ENCODE data around the gene ZNF536. TPM values are rescaled to one million over a fixed set of nuclear protein-coding genes. Genes with fewer than 3 reads are reported as not detected.

The ZNF536 gene
- total RNA-seq, 1 donor from 2014 or later: not detected

DNA sequence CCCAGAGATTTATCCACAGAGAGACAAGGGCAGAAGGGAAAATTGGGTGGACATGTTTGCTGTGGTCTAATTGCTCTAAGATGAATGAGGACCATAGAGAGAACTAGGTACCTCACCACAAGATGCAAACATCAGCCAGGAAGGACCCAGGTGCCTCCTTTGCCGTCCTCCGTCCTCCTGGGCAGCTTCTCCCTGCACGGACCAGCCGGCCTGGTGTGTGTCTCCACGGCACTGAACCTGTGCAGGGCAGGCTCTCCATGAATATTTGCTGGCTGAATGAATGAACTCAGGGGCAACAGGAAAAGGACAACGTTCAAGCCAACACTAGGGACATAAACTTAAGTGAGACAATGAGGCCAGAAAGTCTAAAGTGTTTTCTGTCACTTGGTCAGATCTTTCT, 143.9 kb downstream of the ZNF536 start:
- Mint-ChIP-seq H3K9me3 (no peaks in the 10 kb centered on the region), H3K4me1 (no peaks in the 10 kb centered on the region), H3K27me3 (no peaks in the 10 kb centered on the region), H3K4me3 (no peak overlapping the region), H3K27ac (no peak overlapping the region), H3K36me3 (ENCODE audit: low read depth) (no peaks in the 10 kb centered on the region)
- DNase-seq: no peak
- intact Hi-C loops (cut with micrococcal nuclease): no loop called here

DNA sequence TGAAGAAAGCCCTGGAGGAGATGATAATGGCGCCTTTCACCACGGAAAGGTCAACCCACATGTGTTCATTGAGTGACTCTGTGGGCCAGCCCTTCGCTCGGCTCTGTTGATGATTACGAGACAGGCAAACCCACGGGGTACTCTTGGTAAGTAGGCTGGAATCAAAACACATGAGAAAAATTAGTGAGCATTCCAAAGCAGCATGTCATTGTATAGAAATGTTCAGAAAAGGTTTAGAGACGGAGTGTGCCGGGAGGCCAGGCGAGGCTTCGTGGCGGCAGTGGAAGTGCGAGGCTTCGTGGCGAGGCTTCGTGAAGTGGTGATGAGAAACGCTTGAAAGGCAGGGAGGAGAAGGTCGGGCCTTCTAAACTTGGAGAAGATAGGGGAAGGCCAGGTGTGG, 144.3 kb downstream of the ZNF536 start:
- Mint-ChIP-seq H3K27ac (no peak overlapping the region), H3K27me3 (no peaks in the 10 kb centered on the region), H3K9me3 (no peaks in the 10 kb centered on the region), H3K36me3 (ENCODE audit: low read depth) (no peaks in the 10 kb centered on the region), H3K4me1 (no peaks in the 10 kb centered on the region), H3K4me3 (no peak overlapping the region)
- intact Hi-C loops (cut with micrococcal nuclease): no loop called here
- no peak for DNase-seq

DNA sequence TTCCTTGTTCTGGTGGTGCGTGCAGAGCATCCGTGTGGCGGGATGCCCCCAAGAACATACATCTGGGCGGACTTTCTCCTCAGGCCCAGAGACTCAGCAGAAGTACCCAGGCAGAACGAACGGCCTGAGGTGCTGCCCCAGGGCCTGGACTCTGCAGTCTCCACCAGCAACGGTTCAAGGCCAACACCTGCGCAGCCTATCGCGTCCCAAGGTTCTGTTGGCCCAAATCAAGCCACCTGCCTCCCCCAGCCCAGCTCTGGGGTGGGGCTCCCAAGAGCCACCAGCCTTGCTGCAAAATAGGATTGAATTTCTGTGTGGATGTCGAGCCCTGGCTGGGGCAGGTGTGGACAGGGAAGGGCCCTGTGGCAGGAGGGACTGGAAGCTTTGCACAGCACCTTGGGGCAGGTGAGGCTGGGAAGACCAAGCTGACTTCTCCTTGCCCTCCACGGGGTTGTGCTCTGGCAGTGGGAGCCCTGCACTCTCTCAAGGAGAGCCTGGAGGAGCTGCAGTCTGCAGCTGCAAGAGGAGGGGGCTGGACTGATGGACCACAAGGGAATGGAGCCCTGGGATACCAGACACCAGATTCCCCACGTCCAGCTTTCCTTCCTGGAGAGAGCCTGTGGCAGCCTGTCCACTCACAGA, 146.9 kb downstream of the ZNF536 start:
- Mint-ChIP-seq H3K27ac (no peak overlapping the region), H3K4me1 (no peaks in the 10 kb centered on the region), H3K9me3 (no peaks in the 10 kb centered on the region), H3K4me3 (no peak overlapping the region), H3K36me3 (ENCODE audit: low read depth) (no peaks in the 10 kb centered on the region), H3K27me3 (no peaks in the 10 kb centered on the region)
- no peak for DNase-seq
- intact Hi-C loops (cut with micrococcal nuclease): no loop called here

DNA sequence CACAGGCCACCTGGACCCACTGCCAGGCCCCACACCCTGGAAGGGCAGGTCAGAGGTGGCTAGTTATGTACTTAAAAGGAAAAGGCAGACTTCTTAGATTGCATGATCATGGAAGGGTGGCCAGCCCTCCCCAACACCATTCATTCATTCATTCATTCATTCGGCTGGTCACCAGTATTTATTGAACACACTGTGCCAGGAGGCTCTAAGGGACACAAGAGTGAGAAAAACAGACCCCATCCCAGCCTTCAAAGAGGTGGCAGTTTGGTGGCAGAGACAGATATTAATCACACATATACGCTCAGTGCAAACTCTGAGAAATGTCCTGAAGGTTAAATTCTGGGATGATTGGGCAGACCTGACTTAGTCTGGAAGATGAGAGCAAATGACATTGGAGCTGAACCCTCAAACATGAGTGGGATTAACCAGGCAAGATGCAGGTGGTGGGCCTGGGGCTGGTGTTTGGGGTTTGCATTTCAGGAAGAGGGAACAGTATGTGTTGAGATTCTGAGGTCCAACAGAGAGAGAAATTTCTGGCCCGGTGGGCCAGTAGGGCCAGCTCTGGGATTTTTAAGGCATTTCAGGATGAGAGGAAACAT, 147.5 kb downstream of the ZNF536 start:
- intact Hi-C loops (cut with micrococcal nuclease): no loop called here
- Mint-ChIP-seq H3K4me1 (no peaks in the 10 kb centered on the region), H3K27me3 (no peaks in the 10 kb centered on the region), H3K27ac (no peak overlapping the region), H3K9me3 (no peaks in the 10 kb centered on the region), H3K36me3 (ENCODE audit: low read depth) (no peaks in the 10 kb centered on the region), H3K4me3 (no peak overlapping the region)
- DNase-seq: no peak

DNA sequence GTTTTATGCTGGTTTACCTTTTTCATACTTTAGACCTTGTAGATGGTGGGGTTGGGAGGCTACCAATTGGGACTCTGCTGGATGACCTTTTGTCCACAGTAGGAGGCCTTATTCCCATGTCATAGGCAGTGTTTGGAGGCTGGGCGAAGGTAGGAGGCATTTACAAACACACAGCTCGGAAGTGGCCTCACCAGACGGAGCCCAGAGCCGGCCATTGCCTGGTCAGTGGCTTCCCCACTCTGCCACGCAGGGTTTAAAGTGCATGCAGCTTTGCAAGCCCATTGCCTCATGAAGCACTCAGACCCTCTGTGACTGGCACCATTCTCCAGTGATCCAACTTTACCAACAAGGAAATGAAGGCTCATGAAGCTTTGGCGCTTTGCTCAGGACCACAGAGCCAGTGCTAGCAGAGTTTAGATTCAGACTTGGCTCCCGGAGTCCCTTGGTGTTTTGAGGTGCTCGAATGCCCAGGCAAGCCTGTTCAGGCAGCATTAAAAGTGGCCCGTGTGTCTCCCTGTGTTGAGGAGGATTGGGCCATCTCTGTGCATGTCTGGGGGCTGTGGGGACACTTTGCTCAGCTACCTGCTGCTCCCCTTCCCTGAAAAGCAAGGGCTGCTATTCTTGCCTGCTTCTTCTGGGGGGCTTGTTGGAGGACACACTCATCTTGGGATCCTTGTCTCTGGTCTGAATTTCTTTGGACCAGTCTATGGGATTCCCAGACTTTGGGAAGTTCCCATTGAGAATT, 148.7 kb downstream of the ZNF536 start:
- DNase-seq: no peak
- no peaks in the 10 kb centered on the region for H3K9me3 Mint-ChIP-seq
- H3K36me3 Mint-ChIP-seq (ENCODE audit: low read depth): no peaks in the 10 kb centered on the region
- intact Hi-C loops (cut with micrococcal nuclease): no loop called here
- H3K27me3 Mint-ChIP-seq: no peaks in the 10 kb centered on the region
- H3K4me1 Mint-ChIP-seq: no peaks in the 10 kb centered on the region
- no peak overlapping the region for H3K27ac Mint-ChIP-seq
- no peak overlapping the region for H3K4me3 Mint-ChIP-seq

DNA sequence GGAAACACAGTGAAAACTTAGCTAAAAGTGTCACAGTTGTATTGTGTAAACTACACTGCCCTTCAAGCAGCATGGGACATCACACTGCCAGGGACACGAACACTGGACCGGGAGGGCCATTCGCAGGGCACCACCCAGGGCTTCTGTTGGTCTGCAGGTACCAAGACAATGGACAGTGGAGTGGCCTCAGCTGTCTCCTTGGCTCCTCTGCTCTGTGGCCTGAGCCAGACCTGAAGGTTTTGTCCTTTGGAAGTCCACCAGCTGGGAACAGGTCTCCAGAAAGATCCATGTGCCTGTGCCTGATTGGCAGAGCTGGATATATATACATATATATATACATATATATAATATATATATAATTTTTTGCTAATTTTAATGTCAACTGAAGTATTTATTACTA, 149.8 kb downstream of the ZNF536 start:
- no peaks in the 10 kb centered on the region for H3K27me3 Mint-ChIP-seq
- H3K36me3 Mint-ChIP-seq (ENCODE audit: low read depth): no peaks in the 10 kb centered on the region
- H3K9me3 Mint-ChIP-seq: no peaks in the 10 kb centered on the region
- H3K4me1 Mint-ChIP-seq: no peaks in the 10 kb centered on the region
- no peak for DNase-seq
- no peak overlapping the region for H3K4me3 Mint-ChIP-seq
- H3K27ac Mint-ChIP-seq: no peak overlapping the region
- intact Hi-C loops (cut with micrococcal nuclease): no loop called here

DNA sequence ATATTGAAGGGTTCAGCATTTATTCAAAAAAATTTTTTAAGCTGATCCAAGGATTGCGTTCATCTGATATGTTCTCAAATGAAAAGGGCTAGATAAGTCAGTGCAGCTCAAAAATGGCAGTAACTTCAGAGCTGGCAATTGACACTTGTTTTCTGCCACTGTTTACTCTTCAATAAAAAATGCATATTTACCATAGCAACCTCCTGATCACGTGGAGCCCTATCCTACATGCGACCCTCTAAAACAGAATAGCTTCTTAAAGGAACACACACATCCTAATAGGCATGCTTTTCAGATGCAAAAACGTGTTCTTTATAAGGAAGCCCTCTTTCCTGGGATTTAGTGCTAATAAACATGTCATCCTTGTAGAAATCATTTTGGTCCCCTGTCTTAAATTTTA, 150.2 kb downstream of the ZNF536 start:
- no peak overlapping the region for H3K4me3 Mint-ChIP-seq
- DNase-seq: no peak
- H3K9me3 Mint-ChIP-seq: no peaks in the 10 kb centered on the region
- intact Hi-C loops (cut with micrococcal nuclease): no loop called here
- no peak overlapping the region for H3K27ac Mint-ChIP-seq
- no peaks in the 10 kb centered on the region for H3K4me1 Mint-ChIP-seq
- no peaks in the 10 kb centered on the region for H3K27me3 Mint-ChIP-seq
- H3K36me3 Mint-ChIP-seq (ENCODE audit: low read depth): no peaks in the 10 kb centered on the region

DNA sequence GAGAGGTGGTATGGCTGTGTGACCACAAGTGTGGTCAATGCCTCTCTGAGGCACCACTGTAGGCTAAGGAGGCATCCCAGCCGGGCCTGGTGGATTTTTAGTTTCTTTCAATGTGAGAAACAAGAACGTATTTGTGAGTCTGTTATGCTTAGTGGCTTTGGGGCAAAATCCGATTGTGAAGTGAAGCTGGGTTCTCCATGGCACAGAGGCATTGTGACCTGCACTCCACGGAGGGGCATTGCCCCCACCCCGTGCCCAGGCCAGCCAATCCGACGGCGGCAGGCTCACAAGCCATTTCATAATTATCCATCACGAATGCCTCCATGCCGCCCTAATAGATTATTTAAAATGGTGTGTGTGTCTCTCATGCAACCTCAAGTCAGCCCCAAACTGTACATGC, 151.6 kb downstream of the ZNF536 start:
- no peaks in the 10 kb centered on the region for H3K27me3 Mint-ChIP-seq
- intact Hi-C loops (cut with micrococcal nuclease): no loop called here
- no peak overlapping the region for H3K27ac Mint-ChIP-seq
- no peak overlapping the region for H3K4me3 Mint-ChIP-seq
- H3K4me1 Mint-ChIP-seq: no peaks in the 10 kb centered on the region
- no peaks in the 10 kb centered on the region for H3K36me3 Mint-ChIP-seq (ENCODE audit: low read depth)
- H3K9me3 Mint-ChIP-seq: no peaks in the 10 kb centered on the region
- DNase-seq: no peak

DNA sequence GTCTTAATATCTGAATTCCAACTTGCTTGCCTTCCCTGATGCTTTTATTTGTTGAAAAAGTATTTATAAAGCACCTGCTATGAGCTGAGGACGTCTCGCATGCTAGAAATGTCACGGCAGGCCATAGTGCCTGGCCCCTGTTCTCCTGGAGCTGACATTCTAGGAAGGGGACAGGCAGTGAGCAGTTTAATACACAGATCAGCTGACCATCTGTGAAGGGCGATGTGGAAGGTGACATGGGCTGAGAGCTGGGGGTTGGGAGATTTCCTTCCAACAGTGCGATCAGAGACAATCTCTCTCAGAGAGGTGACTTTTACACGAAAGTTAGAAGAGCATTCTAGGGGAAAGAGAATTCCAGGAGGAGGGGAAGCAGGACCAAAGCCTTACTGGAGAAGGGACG, 153.2 kb downstream of the ZNF536 start:
- Mint-ChIP-seq H3K27me3 (no peaks in the 10 kb centered on the region), H3K9me3 (no peaks in the 10 kb centered on the region), H3K4me3 (no peak overlapping the region), H3K27ac (no peak overlapping the region), H3K36me3 (ENCODE audit: low read depth) (no peaks in the 10 kb centered on the region), H3K4me1 (no peaks in the 10 kb centered on the region)
- no peak for DNase-seq
- intact Hi-C loops (cut with micrococcal nuclease): no loop called here

DNA sequence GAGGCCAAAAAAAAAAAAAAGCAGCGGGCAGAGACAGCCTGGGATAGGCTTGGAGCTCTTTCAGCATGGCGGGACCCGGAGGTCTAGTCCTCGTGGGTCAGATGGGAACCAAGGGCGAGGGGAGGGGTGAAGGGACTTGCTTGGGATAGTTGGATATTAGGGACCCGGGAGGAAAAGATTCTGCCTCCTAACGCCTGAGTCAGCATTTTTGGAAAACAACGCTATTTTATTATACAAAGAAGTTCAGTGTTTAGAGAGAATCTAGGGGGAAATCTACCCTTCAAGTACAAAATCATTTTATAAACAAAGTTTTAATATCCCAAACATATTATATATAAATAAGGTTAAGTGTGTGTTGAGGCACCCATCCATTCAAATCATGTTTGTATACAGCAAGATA, 156.7 kb downstream of the ZNF536 start:
- intact Hi-C loops (cut with micrococcal nuclease): no loop called here
- H3K27me3 Mint-ChIP-seq: no peaks in the 10 kb centered on the region
- no peaks in the 10 kb centered on the region for H3K4me1 Mint-ChIP-seq
- no peaks in the 10 kb centered on the region for H3K36me3 Mint-ChIP-seq (ENCODE audit: low read depth)
- no peaks in the 10 kb centered on the region for H3K9me3 Mint-ChIP-seq
- no peak overlapping the region for H3K27ac Mint-ChIP-seq
- no peak for DNase-seq
- no peak overlapping the region for H3K4me3 Mint-ChIP-seq

DNA sequence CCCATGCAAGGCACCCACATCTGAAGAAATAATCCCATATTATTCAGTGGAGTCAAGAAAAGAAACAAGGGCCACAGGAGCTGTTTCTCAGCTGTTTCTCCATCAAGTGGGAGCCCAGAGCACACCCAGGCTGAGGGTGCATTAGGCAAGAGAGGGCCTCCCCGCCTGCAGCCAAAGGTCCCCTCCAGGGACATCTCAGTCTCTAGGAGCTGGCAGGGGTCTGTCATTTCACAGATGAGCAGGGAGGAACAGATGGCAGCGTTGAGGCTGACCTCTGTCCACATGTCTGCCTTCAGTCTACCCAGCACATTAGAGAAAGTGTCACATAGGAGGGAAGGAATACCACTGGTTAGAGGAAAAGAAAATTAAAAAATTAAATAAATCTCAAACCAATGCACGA, 157.7 kb downstream of the ZNF536 start:
- Mint-ChIP-seq H3K36me3 (ENCODE audit: low read depth) (no peaks in the 10 kb centered on the region), H3K27ac (no peak overlapping the region), H3K4me3 (no peak overlapping the region), H3K9me3 (no peaks in the 10 kb centered on the region), H3K27me3 (no peaks in the 10 kb centered on the region), H3K4me1 (no peaks in the 10 kb centered on the region)
- intact Hi-C loops (cut with micrococcal nuclease): no loop called here
- DNase-seq: no peak

DNA sequence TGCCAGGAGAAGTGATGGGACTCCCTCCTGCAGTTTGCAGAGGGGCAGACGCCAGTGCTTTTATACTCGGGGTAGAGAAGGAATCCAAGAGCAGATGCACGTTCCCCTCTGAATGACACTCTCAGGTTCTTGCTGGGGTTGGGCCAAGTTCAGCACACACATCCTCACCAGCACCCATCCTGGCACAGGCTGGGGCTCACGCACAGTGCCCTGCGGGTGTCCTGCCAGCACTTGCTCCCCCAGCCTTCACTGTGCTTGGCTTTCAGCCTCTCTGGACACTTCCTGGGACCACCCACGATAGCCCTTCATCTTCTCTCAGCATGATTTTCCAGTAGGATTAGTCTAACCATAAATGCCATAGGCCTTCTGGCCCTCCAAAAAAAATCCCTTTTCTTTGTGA, 158.6 kb downstream of the ZNF536 start:
- no peaks in the 10 kb centered on the region for H3K4me1 Mint-ChIP-seq
- H3K27me3 Mint-ChIP-seq: no peaks in the 10 kb centered on the region
- DNase-seq: no peak
- intact Hi-C loops (cut with micrococcal nuclease): no loop called here
- no peak overlapping the region for H3K27ac Mint-ChIP-seq
- H3K36me3 Mint-ChIP-seq (ENCODE audit: low read depth): no peaks in the 10 kb centered on the region
- no peaks in the 10 kb centered on the region for H3K9me3 Mint-ChIP-seq
- H3K4me3 Mint-ChIP-seq: no peak overlapping the region

DNA sequence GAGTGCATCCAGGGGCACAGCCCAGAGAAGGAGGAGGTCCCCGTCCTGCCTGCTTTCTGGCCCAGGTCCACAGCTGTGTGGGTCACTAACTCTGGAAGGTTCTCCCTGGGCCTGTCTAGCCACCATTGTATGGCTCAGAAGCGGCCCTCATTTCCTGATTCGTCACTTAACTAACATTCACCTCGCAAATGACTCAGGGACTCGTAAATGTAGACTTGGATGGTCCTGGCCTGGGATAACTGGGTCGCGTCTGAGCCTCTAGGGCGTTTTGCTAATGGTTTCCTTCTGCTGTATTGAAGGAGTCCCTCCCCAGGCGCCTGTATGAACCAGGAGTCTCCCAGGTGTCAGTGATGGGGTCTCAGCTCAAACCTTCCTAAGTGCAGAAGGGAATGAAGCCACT, 162.8 kb downstream of the ZNF536 start:
- Mint-ChIP-seq H3K9me3 (no peaks in the 10 kb centered on the region), H3K4me1 (no peaks in the 10 kb centered on the region), H3K27me3 (no peaks in the 10 kb centered on the region), H3K4me3 (no peak overlapping the region), H3K36me3 (ENCODE audit: low read depth) (no peaks in the 10 kb centered on the region), H3K27ac (no peak overlapping the region)
- intact Hi-C loops (cut with micrococcal nuclease): no loop called here
- DNase-seq: no peak

DNA sequence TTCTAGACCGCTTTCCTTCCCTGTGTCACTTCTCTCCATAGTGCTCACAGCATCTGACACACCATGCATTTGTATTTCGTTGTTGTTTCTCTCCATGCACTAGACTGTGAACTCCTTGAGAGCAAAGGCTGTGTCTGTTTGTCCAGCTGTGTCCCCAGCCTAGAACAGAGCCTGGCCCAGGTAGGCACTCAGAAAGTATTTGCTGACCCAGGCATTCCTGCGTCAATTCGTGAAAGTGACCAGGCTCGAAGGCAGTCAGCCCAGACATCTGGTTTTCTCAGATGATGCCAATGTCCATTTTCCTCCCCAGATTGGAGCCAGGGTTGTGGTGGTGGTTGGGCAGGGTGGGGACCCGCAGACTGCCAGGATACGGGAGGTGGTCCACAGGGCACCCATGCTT, 164.8 kb downstream of the ZNF536 start:
- no peaks in the 10 kb centered on the region for H3K9me3 Mint-ChIP-seq
- DNase-seq: no peak
- H3K27me3 Mint-ChIP-seq: no peaks in the 10 kb centered on the region
- H3K27ac Mint-ChIP-seq: no peak overlapping the region
- H3K36me3 Mint-ChIP-seq (ENCODE audit: low read depth): no peaks in the 10 kb centered on the region
- intact Hi-C loops (cut with micrococcal nuclease): no loop called here
- H3K4me1 Mint-ChIP-seq: no peaks in the 10 kb centered on the region
- H3K4me3 Mint-ChIP-seq: no peak overlapping the region

DNA sequence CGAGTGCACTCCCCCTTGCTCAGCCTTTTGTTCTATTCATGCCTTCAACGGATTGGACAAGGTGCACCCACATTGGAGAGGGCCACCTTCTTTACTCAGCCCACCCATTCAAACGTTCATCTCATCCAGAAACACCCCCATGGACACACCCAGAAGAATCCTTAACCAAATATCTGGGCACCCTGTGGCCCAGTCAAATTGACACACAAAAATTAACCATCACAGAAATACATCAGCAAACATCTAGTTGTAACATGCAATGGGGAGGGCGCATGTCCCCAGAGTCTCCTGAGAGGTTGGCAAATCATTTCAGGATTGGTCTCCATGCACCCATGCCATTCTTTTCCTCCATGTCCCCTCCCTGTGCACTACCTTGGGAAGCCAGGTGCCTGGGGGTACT, 167.1 kb downstream of the ZNF536 start:
- Mint-ChIP-seq H3K36me3 (ENCODE audit: low read depth) (no peaks in the 10 kb centered on the region), H3K27ac (no peak overlapping the region), H3K27me3 (no peaks in the 10 kb centered on the region), H3K4me3 (no peak overlapping the region), H3K4me1 (no peaks in the 10 kb centered on the region), H3K9me3 (no peaks in the 10 kb centered on the region)
- DNase-seq: no peak
- intact Hi-C loops (cut with micrococcal nuclease): no loop called here

Data from activated CD4-positive, alpha-beta T cell treated with anti-CD3 and anti-CD28 coated beads, Interleukin-2, amount 10 ng/mL, durations not matched to agents 24 days and 14 days (primary cell).